HEK293T (cell line): ENCODE results near the gene CNTD1.

ENCODE experiments used
- CTCF ChIA-PET: fragments of 350-600 bp; formaldehyde crosslinking; extraction: SDS; loops from one replicate; lab custom pipeline; 2021; ENCODE audit warnings: antibody characterized with exemption, inconsistent platforms; lab: Yijun Ruan, JAX
- POLR2A ChIA-PET: fragments of 350-600 bp; formaldehyde crosslinking; extraction: SDS; loops from one replicate; lab custom pipeline; 2020; ENCODE audit warnings: antibody characterized with exemption, inconsistent platforms; lab: Yijun Ruan, JAX
- DNase-seq: peaks from one replicate; pipeline ENCODE4 v3.0.0; 2012; ENCODE audit warnings: mixed read lengths; ENCODE audit errors: extremely low spot score
- ARNT ChIP-seq: fragments of 450-650 bp; IDR thresholded peaks from 2 replicates; pipeline ENCODE4 v1.6.1; 2017; ENCODE audit warnings: mild to moderate bottlenecking
- BHLHE40 ChIP-seq: fragments of 450-650 bp; IDR thresholded peaks from 2 replicates; pipeline ENCODE4 v1.6.1; 2016; ENCODE audit warnings: mild to moderate bottlenecking, moderate library complexity, borderline replicate concordance
- CTBP1 ChIP-seq: fragments of 450-650 bp; IDR thresholded peaks from 2 replicates; pipeline ENCODE4 v1.6.1; 2016; ENCODE audit warnings: borderline replicate concordance
- ELF4 ChIP-seq: fragments of 450-650 bp; IDR thresholded peaks from 2 replicates; pipeline ENCODE4 v1.6.1; 2017; ENCODE audit warnings: antibody characterized with exemption
- FOXA1 ChIP-seq: fragments of 450-650 bp; IDR thresholded peaks from 2 replicates; pipeline ENCODE4 v1.6.1; 2016; ENCODE audit warnings: mild to moderate bottlenecking
- FOXK2 ChIP-seq: fragments of 450-650 bp; IDR thresholded peaks from 2 replicates; pipeline ENCODE4 v1.6.1; 2016; ENCODE audit warnings: mild to moderate bottlenecking
- FOXM1 ChIP-seq: fragments of 450-650 bp; IDR thresholded peaks from 2 replicates; pipeline ENCODE4 v1.6.1; 2017; ENCODE audit warnings: mild to moderate bottlenecking, borderline replicate concordance
- HDGF ChIP-seq: fragments of 450-650 bp; IDR thresholded peaks from 2 replicates; pipeline ENCODE4 v1.6.1; 2017; ENCODE audit warnings: antibody characterized with exemption, borderline replicate concordance
- L3MBTL2 ChIP-seq: fragments of 450-650 bp; conservative IDR thresholded peaks from 2 replicates; pipeline ENCODE4 v1.6.1; 2016; ENCODE audit warnings: mild to moderate bottlenecking
- LEF1 ChIP-seq: fragments of 450-650 bp; IDR thresholded peaks from 2 replicates; pipeline ENCODE4 v1.6.1; 2017; ENCODE audit warnings: mild to moderate bottlenecking, borderline replicate concordance
- NFRKB ChIP-seq: fragments of 450-650 bp; IDR thresholded peaks from 2 replicates; pipeline ENCODE4 v1.6.1; 2016; ENCODE audit warnings: mild to moderate bottlenecking, moderate library complexity
- PKNOX1 ChIP-seq: fragments of 450-650 bp; IDR thresholded peaks from 2 replicates; pipeline ENCODE4 v1.6.1; 2016
- SP1 ChIP-seq: fragments of 450-650 bp; IDR thresholded peaks from 2 replicates; pipeline ENCODE4 v1.6.1; 2017
- SUZ12 ChIP-seq: fragments of 450-650 bp; IDR thresholded peaks from 2 replicates; pipeline ENCODE4 v1.6.1; 2016; ENCODE audit warnings: mild to moderate bottlenecking
- TARDBP ChIP-seq: fragments of 450-650 bp; IDR thresholded peaks from 2 replicates; pipeline ENCODE4 v1.6.1; 2016
- ZNF384 ChIP-seq: fragments of 450-650 bp; IDR thresholded peaks from 2 replicates; pipeline ENCODE4 v1.6.1; 2016

The CNTD1 gene

GRCh38 chr17:42798383-42799380 lies at the start of gene CNTD1, which contains the start of gene COA3:
CNTD1 (plus strand) TSS chr17:42798861; CDS start chr17:42799068, 207 bp downstream.
COA3 (minus strand) TSS chr17:42798704; CDS start chr17:42798681, 23 bp downstream.
- CTCF ChIA-PET, result interaction anchor here (0.9 kb wide), 1 partner anchor 12 kb away, joined by 3 read pairs; no protein-coding TSS in a partner anchor
- POLR2A ChIA-PET, result interaction anchor here (0.6 to 2.1 kb wide), 9 partner anchors 11 to 119 kb away, joined by 3 to 16 read pairs (median 3); partner anchors contain the start of genes RAMP2, VPS25 and WNK4
- TF ChIP-seq FOXK2 (peak; percentile 19; the same call in 1 of the 2 replicates), BHLHE40 (no peak), L3MBTL2 (peak; percentile 100), NFRKB (no peak)
- peak; percentile 95 for DNase-seq

DNA sequence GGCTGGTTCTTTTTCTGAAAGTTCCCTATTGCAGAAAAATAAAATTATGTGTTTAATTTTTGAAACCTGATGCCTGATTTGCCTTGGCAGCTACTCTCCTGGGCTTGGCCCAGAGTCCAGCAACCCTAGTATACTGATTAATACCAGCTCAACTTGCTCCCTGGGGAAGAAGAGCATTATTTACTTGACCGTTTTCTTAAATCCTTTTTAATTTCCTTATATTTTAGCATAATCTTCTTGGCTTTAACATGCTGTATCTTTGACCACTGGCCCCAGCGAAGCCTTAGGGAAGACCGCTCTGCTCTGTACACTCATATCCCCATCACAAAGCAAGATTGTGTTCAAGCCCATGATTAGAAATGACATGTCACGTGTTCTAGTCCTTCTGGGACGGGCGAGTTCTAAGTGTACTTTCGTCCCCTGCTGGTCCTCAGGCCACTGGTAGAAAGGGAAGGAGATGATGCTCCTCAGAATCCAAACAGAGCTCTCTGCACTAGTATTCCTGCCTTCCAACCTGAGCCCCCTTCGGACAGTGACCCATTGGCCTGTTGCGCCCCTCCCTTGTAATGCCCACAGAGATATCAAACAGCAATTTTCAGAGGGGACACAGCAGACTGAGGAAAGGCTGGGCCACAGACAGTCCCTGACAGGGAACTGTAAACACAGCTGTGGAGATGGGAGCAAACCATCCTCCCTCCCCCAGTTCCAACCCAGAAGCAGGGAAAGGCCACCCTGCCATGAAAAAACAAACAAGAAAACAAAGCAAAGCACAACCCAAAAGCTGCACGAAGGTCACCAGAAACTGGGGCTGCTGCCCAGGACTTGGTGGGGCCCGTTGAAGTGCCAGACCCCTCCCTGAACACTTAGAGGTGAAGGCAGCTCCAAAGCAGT lies 49.5 kb upstream of the CNTD1 start:
- ChIA-PET CTCF (interaction anchor here (0.6 to 4.7 kb wide), 4 partner anchors 9 to 171 kb away, joined by 3 to 26 read pairs (median 6); no protein-coding TSS in a partner anchor), POLR2A (interaction anchor here (0.8 to 1.6 kb wide), 9 partner anchors 12 to 90 kb away, joined by 3 to 6 read pairs (median 4); partner anchors contain the start of genes BECN1, RAMP2, TUBG2 and VPS25)
- TF ChIP-seq FOXK2, result no peak
- TF ChIP-seq HDGF, result no peak
- no peak for TF ChIP-seq CTBP1
- TF ChIP-seq ARNT, result no peak
- no peak for TF ChIP-seq NFRKB
- TF ChIP-seq PKNOX1, result no peak
- no peak for TF ChIP-seq TARDBP
- TF ChIP-seq BHLHE40, result no peak
- no peak for TF ChIP-seq FOXA1
- TF ChIP-seq ZNF384, result no peak
- no peak for TF ChIP-seq SP1
- no peak for DNase-seq

DNA sequence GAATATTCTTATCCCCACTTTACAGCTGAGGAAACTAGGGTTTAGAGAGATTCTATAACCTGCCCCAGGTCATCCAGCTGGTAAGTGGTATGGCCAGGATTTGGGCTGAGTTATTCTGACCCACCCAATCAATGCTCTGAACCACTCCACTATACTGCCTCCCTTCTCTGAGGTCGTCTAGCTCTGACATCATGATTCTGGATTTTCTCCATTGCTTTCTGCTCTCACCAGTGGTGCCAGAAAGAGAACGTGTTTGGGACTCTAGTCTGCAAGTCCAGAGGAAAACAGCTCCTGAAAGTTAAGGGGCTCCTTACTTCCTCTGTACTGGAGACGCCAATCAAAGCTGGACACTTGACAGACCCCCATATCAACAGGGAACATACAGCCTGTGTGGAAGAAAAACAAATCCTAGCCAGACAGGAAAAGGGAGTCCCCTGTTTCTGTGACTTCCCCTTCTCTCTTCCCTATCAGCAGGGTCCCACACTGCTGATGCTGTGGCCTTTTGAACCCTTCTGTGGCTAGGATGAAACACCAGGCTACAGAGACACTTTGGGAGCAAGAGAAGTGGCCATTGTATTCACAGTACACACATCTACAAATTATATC lies 47.8 kb upstream of the CNTD1 start:
- TF ChIP-seq SUZ12, result no peak
- TF ChIP-seq BHLHE40, result no peak
- TF ChIP-seq CTBP1, result no peak
- TF ChIP-seq L3MBTL2, result no peak
- no peak for DNase-seq
- ChIA-PET POLR2A (interaction anchor here (1.0 to 1.8 kb wide), 2 partner anchors 10 to 72 kb away, joined by 4 to 9 read pairs; partner anchors contain the start of gene RAMP2), CTCF (interaction anchor here (0.6 to 4.7 kb wide), 2 partner anchors 13 to 187 kb away, joined by 3 to 26 read pairs; no protein-coding TSS in a partner anchor)

- TF ChIP-seq LEF1 (no peak), L3MBTL2 (no peak), TARDBP (no peak), FOXA1 (no peak), FOXM1 (no peak), NFRKB (no peak), SP1 (no peak), HDGF (no peak), ZNF384 (no peak), SUZ12 (no peak), BHLHE40 (no peak), CTBP1 (no peak), FOXK2 (no peak), ARNT (no peak), ELF4 (no peak), PKNOX1 (no peak)
- POLR2A ChIA-PET, result interaction anchor here (1.8 kb wide), 1 partner anchor 10 kb away, joined by 9 read pairs; the partner anchor contains the start of gene RAMP2
- DNase-seq, result no peak
- CTCF ChIA-PET, result interaction anchor here (4.7 kb wide), 1 partner anchor 12 kb away, joined by 26 read pairs; no protein-coding TSS in a partner anchor
These were observed 47.0 kb upstream of the CNTD1 start for GRCh38 chr17:42751628-42752027.

GRCh38 chr17:42754782-42755181 lies 43.9 kb upstream of the CNTD1 start:
- ChIA-PET POLR2A (interaction anchor here (0.5 to 1.0 kb wide), 2 partner anchors 10 to 15 kb away, joined by 3 to 5 read pairs; partner anchors contain the start of gene EZH1), CTCF (interaction anchor here (1.5 kb wide), 1 partner anchor 9 kb away, joined by 11 read pairs; no protein-coding TSS in a partner anchor)
- TF ChIP-seq FOXA1 (no peak), BHLHE40 (no peak), CTBP1 (no peak), FOXM1 (no peak), SUZ12 (no peak), HDGF (no peak), ELF4 (no peak), FOXK2 (no peak), ARNT (no peak)
- DNase-seq, result no peak
